NCI-H2029 treated with DMSO at 0.1 percent for 48 hours (cell line): ENCODE measurements around the gene TMEM132E.

Experiments
- DNase-seq: peaks from one replicate; lab custom pipeline; 2025; lab: John Stamatoyannopoulos, UW

Gene TMEM132E

DNA sequence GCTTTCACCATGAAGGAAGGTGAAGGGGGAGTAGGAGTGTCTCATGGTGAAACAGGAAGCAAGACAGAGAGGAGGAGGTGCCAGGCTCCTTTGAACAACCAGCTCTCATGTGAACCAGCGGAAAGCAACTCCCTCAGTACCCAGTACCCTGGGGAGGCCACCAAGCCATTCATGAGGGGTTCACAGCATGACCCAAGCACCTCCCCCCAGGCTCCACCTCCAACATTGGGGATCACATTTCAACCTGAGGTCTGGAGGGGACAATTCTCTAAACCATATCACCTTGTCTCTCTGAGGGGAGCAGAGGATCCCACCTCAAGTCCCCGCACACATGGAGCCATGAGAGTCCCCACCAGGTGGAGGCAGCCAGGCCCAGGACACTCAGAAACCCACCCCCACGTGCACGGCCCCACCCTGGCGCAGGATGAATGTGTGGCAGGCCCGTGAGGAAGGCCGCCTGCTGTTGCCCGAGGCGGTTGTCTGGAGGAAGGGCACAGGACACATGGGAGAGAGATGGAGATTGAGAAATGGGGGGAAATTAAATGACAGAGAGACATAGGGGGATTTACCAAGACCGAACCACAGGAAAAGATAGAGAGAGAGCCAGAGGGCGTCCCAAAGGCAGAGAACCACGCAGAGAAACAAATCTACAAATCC lies 85.9 kb downstream of the TMEM132E start:
- no peak for DNase-seq

DNA sequence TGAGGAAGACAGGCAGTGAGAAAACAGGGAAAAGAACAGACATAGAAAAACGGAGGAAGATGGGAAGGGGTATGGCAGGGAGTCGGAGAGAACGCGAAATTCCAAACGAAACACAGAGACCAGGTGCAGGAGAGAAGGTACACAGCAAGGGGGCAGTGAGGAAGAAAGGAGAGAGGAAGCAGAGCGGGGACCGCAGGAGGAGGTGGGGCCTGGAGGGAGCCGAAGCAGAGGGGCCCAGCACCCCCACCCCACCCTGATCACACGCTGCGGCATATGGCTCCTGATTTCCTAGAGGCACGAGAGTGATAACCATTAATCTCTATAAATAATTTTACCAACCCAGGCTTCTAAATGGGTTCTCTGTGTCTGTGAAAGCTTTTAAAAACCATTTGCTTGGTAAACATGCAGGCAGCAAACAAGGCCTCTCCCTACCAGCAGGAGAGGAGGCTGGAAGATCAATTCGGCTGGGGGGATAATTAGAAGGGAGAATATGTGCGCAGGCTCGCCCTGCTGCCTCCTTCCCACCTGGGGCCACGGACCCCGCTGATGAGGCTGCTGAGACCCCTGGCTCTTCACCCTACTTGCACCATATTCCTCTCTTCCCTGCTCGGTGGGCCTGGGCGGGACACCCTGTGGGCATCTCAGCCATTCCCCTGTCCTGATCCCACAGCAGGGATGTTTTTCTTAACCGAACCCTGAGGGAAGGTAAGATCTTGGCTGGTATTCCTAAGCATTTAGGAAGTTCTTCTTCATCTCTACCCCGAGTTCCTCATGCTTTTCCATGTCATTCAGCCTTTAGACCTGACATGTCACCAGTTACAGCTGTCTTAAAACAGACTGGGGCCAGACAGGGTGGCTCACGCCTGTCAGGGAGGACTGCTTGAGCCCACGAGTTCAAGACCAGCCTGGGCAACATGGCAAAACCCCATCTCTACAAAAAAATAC lies 86.7 kb downstream of the TMEM132E start:
- no peak for DNase-seq

DNA sequence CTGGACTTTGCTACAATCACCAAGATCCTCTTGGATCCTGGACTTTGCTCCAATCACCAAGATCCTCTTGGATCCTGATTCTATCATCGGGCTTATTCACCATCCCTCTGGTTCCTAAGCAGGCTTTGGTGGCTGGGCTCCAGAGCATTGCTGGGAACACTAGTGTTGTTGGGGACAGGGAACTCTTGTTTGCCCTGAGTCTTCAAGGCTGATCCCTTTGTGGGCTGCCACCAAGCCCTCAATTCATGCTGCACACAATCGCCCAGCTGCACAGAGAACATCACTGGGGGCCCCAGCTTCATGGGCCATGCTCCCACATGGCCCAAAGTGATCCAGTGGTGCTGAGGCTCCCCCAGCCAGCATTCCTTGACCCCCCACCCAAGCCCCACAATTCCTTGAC lies 88.3 kb downstream of the TMEM132E start:
- no peak for DNase-seq

DNA sequence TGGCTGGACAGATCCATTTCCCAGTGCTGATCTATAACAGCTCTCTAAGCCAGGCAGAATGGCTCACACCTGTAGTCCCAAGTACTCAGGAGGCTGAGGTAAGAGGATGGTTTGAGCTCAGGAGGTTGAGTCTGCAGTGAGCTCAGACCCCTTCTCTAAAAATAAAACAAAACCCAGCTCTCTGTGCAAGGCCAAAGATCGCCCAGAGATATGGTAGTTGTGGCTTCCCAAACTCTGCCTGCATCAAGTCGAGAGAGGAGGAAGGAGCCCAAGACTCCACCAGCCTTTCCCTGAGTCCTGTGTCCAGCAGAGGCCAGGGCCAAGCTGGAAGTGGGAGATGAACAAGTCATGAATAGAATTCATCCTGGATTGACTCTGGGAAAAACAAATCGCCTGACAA lies 88.8 kb downstream of the TMEM132E start:
- DNase-seq, result no peak

DNA sequence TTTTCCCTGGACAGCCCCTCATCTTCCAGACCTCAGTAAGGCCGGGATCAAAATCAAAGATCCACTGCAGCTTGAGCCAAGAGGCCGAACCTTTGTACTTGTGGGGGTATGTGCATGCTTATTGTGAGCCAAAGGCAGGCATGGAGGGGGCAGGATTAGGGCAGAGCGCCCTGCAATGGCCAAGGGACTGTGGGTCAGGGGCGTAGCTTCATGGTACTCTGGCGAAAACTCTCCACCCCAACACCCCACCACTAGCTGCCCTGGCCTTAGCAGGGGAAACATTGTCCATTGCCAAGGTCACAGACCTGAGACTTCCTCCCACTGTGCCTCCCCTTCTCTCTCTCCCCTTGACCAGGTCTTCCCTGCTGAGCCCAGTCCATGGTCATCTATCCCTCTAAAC lies 90.1 kb downstream of the TMEM132E start:
- DNase-seq, result no peak

DNA sequence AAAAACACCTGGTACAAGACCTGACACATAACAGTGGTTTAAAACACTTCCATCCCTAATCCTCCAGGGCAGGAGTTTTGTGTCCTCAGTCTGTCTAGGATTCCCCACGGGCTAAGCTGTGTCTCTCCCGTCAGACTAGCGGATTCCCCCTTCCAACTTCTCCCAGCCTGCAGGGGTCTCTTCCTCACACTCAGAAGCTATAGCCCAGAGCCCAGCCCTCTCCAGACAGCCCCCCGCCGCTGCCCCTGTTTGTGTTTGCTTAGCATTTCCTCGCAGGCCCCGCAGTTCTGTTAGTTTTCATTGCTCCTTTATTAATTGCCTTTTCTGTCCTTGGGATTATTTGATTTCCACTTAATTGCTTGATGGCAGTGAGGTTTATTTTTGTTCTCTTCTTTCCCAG lies 91.2 kb downstream of the TMEM132E start:
- no peak for DNase-seq

DNA sequence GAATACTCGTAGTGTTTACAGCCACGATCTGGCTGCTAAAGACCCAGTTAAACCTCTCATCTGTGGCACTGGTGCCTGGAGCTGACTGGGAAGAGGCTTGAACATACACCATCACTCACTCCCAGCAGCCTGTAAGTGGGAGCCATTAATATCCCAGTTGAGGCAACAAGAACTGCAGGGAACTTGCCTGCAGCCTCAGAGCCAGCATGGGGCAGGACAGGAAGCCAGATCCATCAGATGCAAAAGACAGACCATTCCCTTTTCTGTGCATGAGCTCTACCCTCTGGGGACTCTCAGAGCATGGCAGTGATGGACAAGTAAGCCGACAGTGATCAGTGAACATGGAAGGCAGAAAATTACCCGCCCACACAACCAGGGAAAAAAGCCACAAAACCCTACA lies 91.8 kb downstream of the TMEM132E start:
- DNase-seq, result no peak

DNA sequence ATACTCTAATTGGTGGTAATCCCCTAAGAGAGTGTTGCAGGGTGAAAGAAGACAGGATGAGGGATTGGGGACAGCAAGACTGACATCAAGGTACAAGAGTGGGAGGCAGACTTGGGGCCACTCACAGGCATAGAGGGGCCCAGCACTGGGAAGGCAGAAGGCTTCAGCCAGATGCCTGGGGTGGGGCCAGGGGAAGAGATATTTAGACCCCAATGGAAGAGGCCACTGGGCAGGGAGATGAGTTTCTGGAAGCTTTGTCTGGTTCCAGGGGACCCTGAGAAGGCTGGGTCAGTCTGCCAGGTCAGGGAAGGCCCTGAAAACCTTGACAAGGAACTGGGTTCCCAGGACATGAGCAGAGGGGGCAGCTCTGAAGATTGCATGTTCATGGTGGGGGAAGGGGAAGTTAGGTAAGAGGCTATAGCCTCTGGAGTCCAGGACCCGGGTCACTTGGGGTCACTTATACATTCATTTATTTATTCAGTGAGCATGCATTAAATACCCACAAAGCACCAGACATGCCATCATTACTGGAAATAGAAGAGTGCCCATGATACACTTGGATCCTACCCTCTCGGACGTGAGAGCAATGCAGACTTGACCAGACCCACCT lies 92.9 kb downstream of the TMEM132E start:
- DNase-seq, result no peak

DNA sequence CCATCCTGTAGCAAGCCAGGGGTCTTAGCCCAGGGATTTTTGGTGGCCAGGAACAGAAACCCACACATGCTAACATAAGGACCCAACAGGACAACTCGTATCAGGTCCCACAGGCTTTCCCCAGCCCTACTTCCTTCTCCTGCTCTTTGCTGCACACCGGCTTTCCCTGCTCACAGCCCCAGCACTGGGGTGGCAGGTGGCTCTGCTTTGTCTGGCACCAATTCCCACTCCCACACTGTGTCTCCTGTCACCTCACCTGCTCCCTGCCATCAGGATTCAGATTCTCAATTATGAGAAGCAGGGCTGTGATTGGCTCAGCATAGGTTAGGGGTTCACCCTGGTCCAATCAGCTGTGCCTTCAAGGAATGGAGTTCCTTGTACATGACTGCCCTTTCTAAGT lies 94.1 kb downstream of the TMEM132E start:
- no peak for DNase-seq

DNA sequence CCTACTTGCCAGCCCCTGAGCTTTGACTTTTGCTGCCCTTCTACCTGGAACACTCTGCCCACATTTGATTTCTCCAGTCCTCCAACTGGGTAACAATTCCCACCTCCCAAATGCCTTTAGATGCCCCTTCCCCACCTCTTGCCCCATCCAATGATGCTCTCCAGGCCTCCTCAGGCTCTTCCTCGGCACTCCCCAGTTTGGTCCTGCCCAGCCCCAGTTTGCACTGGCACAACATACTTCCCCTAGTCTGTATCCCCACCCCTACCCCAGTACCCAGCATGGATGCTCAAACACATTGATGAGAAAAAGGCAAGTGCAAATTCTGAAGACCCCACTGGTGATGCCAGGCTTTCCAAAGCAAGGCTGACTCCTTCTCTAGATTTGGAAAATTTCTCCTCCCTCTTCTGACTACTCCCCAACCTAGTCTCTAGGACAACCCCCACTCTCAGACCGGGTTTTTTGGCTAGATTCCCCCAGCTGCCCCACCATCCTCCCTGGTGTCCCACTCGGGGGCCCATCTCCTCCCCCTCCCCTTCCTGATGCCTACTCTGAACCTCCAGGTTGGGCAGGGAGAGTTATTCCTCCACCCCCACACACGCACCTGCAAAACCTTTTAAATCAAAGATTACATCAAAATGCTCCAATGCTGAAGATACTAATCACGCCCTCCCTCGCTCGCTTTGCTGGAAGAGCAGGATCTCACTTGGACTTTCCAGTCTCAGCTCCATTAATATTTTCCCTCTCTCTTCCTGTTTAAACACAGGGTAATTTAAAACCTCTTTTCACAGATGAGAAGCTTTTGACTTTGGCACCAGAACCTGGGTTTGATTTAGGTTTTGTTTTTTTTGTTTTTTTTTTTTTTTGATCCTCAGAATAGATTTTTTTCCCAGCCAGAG lies 94.9 kb downstream of the TMEM132E start:
- DNase-seq, result peak; percentile 71

DNA sequence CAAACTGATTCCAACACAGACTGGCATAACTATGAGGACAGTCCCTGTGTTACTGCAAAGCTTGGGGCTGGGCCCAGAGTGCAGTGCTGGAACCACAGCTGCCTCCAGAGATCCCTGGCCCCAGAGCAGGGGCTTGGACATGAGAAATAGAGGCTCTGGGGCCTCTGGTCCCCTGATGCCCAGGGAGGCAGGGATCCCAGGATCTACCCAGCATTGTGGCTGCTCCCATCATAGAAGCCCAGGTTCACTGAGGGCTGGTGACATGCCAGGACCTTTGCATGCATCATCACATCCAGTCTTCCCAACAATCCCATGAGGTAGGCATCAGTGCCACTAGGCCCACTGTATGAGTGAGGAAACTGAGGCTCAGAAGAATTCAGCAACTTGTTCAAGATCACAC lies 95.8 kb downstream of the TMEM132E start:
- no peak for DNase-seq

DNA sequence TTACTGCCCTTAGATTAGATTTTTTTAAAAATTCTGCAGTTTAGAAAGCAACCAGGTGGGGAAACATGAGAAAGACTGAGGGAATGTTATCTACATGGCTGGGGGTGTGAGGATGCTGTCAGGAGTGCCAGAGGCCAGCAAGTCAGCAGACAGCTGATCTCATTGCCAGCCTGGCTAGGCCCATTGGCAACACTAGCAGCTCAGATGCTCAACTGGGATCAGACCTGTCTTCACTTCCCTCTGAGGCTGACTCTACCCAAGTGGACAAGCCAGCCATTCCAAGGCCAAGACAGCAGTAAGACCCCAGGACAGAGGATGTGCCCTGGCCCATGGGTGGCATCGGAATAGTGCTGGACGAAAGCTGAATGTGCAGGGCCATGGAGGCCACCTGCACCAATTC lies 96.2 kb downstream of the TMEM132E start:
- DNase-seq, result no peak

DNA sequence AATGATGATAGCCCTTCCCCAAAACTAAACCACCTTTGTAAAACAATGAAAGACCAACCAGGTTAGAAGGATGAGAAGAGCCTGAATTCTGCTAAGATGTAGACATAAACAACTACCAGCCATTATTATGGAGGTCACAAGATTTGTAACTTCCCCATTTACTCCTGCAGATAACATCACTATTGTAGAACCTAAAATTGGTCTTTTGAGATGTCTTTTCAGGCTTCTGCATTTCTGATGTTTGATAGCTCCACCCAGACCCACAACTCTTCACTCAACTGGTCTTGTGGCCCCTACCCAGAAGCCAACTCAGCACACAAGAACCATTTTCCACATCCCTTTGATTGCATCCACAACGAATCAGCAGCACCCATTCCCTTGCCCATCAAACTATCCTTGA lies 100.8 kb downstream of the TMEM132E start:
- DNase-seq, result no peak

DNA sequence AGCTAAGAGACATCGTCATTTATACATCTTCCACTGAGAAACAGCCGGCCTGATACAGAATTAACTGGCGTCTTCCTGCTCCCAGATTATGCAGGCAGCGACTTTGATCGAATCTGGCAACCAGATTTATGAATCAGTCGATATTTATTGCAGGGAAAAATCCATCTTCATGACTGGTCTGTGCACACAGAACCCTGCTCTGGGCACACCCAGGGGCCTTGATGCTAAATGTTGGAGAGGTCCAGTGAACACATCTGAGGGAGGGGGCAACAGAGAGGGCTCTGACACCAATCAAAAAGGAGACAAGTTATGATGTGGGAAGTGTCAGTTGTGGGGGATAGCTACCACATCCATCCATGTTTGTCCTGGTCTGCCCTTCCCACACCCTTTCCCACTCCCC lies 102.9 kb downstream of the TMEM132E start:
- no peak for DNase-seq

DNA sequence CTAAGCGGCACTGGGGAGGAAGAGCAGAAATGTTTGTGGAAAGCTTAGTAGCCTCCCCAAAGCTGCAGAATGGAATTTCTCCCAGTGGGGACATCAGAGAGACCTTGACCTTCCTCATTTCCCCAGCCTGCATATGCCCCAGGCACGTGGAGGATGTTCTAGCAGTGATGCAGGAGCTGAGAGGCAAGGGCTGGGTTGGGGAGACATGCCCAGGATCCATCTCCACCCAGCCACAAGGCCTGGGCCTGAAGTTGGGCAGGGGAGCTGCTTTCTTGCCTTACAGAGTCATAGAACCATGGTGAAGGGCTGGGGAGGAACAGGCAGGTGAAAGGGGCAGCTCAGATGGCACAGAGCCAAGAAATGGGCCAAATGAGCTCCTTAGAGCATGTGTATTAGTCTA lies 104.0 kb downstream of the TMEM132E start:
- no peak for DNase-seq
